Smooth muscle cell (in vitro differentiated cells): ENCODE results near the gene RPTOR. TPM values are rescaled to one million over a fixed set of nuclear protein-coding genes. Genes with fewer than 3 reads are reported as not detected.

Source experiments
- DNase-seq: peaks from one replicate; lab custom pipeline; 2025; ENCODE audit not compliant: unreplicated experiment; lab: John Stamatoyannopoulos, UW
- H2AFZ ChIP-seq: fragments of 200-600 bp; sonication (generic); 2 replicates; pipeline ENCODE4 v1.6.0; 2016; ENCODE audit warnings: antibody characterized with exemption, low read depth, mild to moderate bottlenecking
- H3F3A ChIP-seq: fragments of 200-600 bp; sonication (generic); 2 replicates; pipeline ENCODE4 v1.6.0; 2017; ENCODE audit warnings: antibody characterized with exemption, low read depth
- H3K27ac ChIP-seq: fragments of 200-600 bp; sonication (generic); 2 replicates; pipeline ENCODE4 v1.5.1; 2016; ENCODE audit warnings: low read depth, mild to moderate bottlenecking
- H3K27me3 ChIP-seq: fragments of 200-600 bp; sonication (generic); 2 replicates; pipeline ENCODE4 v1.6.1; 2016; ENCODE audit warnings: low read depth, mild to moderate bottlenecking
- H3K36me3 ChIP-seq: fragments of 200-600 bp; sonication (generic); 2 replicates; pipeline ENCODE4 v1.5.1; 2016; ENCODE audit warnings: low read depth
- H3K4me1 ChIP-seq: fragments of 200-600 bp; sonication (generic); 2 replicates; pipeline ENCODE4 v1.5.1; 2016; ENCODE audit warnings: low read depth
- H3K4me2 ChIP-seq: fragments of 200-600 bp; sonication (generic); 2 replicates; pipeline ENCODE4 v1.6.0; 2016; ENCODE audit warnings: mild to moderate bottlenecking
- H3K4me3 ChIP-seq: fragments of 200-600 bp; sonication (generic); 2 replicates; pipeline ENCODE4 v1.5.1; 2016; ENCODE audit warnings: mild to moderate bottlenecking
- H3K79me2 ChIP-seq: fragments of 200-600 bp; sonication (generic); 2 replicates; pipeline ENCODE4 v1.6.0; 2016; ENCODE audit warnings: low read depth, mild to moderate bottlenecking
- H3K9ac ChIP-seq: fragments of 200-600 bp; sonication (generic); 2 replicates; pipeline ENCODE4 v1.6.0; 2016; ENCODE audit warnings: low read depth
- H3K9me3 ChIP-seq: fragments of 200-600 bp; sonication (generic); replicated peaks from 2 replicates; pipeline ENCODE4 v1.5.1; 2016; ENCODE audit warnings: low read depth
- H4K20me1 ChIP-seq: fragments of 200-600 bp; sonication (generic); 2 replicates; pipeline ENCODE4 v1.6.0; 2016; ENCODE audit warnings: low read depth
- CTCF ChIP-seq: fragments of 200-600 bp; sonication (generic); IDR thresholded peaks from 2 replicates; pipeline ENCODE4 v1.5.1; 2017; ENCODE audit warnings: borderline replicate concordance, mild to moderate bottlenecking, antibody characterized with exemption; ENCODE audit not compliant: insufficient read depth, poor library complexity, severe bottlenecking
- WGBS: methylation state at CpG from one replicate; pipeline ENCODE4 v1.1.7; 2016; ENCODE audit warnings: low lambda C conversion rate; 5-methylcytosine and 5-hydroxymethylcytosine counted together
- polyA plus RNA-seq: library from polyadenylated mRNA; unstranded; fragments of >200 nt; fragmentation: Nextera tagmentation; extraction: Ambion mirVana; gene quantifications from 2 replicates; pipeline ENCODE4 v1.2.1, GENCODE V29; 2016
- total RNA-seq: library from RNA; depleted of rRNA; stranded (reverse); fragments of >200 nt; gene quantifications from 2 replicates; pipeline ENCODE4 v1.2.3, GENCODE V29; 2014

RPTOR gene
- total and polyA plus RNA-seq, 2 experiments from 2014 or later, result 10.6 to 12.2 TPM

- Histone ChIP-seq H2AFZ (no peak overlapping the region), H3K9me3 (no peaks in the 10 kb centered on the region), H3K4me1 (peaks cover 7% of the 10 kb centered on the region), H3F3A (peaks cover 8% of the 10 kb centered on the region), H3K79me2 (peaks cover 3% of the 10 kb centered on the region), H3K4me2 (no peak overlapping the region), H3K36me3 (no peaks in the 10 kb centered on the region), H3K4me3 (no peak overlapping the region), H4K20me1 (no peaks in the 10 kb centered on the region), H3K9ac (no peak overlapping the region), H3K27ac (no peak overlapping the region), H3K27me3 (no peaks in the 10 kb centered on the region)
- TF ChIP-seq CTCF, result no peak
- WGBS, result 79% methylated on average over 21 of the region's 21 CpGs
- no peak for DNase-seq
Observed at GRCh38 chr17:80770881-80771611, 226.4 kb downstream of the RPTOR start.

GRCh38 chr17:80771612-80772005, 227.0 kb downstream of the RPTOR start:
- H3K79me2 ChIP-seq, result peaks cover under 1% of the 10 kb centered on the region
- H4K20me1 ChIP-seq, result no peaks in the 10 kb centered on the region
- H3K9ac ChIP-seq, result no peak overlapping the region
- no peaks in the 10 kb centered on the region for H3K9me3 ChIP-seq
- WGBS, result 96% methylated on average over 11 of the region's 11 CpGs
- H3K36me3 ChIP-seq, result no peaks in the 10 kb centered on the region
- no peak overlapping the region for H3K4me2 ChIP-seq
- no peak overlapping the region for H3K27ac ChIP-seq
- H3K4me3 ChIP-seq, result no peak overlapping the region
- H3F3A ChIP-seq, result peaks cover 8% of the 10 kb centered on the region
- no peaks in the 10 kb centered on the region for H3K27me3 ChIP-seq
- no peak overlapping the region for H2AFZ ChIP-seq
- no peak for TF ChIP-seq CTCF
- H3K4me1 ChIP-seq, result peaks cover 7% of the 10 kb centered on the region
- DNase-seq, result no peak

- Histone ChIP-seq H3K4me3 (no peak overlapping the region), H3K27me3 (no peaks in the 10 kb centered on the region), H3K9me3 (no peaks in the 10 kb centered on the region), H3K4me1 (peaks cover 7% of the 10 kb centered on the region), H3K36me3 (no peaks in the 10 kb centered on the region), H3K27ac (no peak overlapping the region), H3K79me2 (no peaks in the 10 kb centered on the region), H4K20me1 (no peaks in the 10 kb centered on the region), H3K4me2 (no peak overlapping the region), H2AFZ (no peak overlapping the region), H3K9ac (no peak overlapping the region), H3F3A (peaks cover 8% of the 10 kb centered on the region)
- no peak for DNase-seq
- TF ChIP-seq CTCF, result no peak
- WGBS, result 92% methylated on average over 8 of the region's 8 CpGs
Observed at GRCh38 chr17:80772906-80773242, 228.2 kb downstream of the RPTOR start.
